Measurements from ENCODE around the gene SLC6A5.

The SLC6A5 gene

DNA sequence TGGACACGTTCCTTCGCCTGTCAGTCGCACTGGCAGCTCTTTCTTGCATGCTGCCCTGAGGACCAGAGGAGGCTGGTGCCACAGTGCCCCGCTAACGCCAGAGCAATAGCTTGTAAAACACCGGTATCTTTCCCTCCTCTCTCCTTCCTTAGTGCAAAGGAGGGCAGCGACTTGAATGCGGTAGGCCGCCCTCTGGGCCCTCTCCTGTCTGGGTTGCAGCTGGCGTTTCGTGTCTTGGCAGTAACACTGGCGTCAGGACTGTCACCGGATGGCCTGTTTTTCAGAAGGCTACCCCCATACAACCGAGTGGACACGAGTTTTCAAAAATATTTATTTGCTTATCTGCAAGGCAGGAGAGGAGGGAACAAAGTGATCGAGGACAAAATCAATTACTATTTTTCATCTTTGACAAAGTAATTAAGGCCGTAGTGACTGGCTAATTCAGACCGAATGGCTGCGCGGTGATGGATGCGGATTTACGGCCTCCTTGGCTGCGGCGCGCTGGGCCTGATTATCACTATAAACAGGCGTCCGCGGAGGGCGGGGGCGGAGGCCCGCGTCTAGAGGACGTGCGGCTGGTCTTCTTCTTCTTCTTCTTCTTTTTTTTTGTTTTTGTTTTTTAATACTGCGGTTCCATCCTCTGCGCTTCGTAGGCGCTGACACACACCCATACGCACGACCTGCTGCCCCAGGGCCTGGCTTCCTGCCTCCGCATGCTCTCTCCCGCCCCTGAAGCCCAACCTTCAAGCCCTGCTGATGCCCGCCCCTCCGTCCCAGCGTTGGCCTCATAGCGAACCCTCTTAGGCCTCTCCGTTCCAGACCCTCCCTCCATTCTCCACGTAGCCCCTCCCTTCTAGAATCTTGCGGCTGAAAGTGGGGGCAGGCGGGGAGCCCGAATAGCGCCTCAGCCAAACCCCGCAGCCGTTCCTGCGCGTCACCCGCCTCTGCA, 2.9 kb upstream of the SLC6A5 start:
- no peak for DNase-seq (ENCODE audit: low spot score)

GRCh38 chr11:20597154-20597679, 2.2 kb upstream of the SLC6A5 start:
- no peak for DNase-seq (ENCODE audit: low spot score)

GRCh38 chr11:20597680-20598484, 1.5 kb upstream of the SLC6A5 start:
- DNase-seq (ENCODE audit: low spot score), result no peak

DNA sequence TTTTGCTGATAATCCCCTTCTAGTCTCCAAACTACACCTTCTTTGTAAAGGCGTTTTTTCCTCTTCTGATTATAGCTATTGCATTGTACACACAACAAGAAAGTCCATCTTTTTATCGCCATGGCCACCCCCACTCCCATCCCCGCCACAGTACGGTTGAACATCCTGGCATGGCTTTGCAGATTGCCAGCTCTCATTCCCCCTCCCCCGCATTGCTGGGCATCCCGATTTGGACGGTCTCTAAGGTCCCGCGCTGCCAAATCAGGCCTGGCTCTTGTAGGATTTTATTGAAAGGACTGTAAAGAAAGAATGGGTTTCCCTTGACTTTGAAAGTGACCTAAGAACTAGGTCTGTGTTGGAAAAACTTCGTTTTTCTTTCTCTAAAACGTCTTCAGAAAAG, 916 bp upstream of the SLC6A5 start:
- no peak for DNase-seq (ENCODE audit: low spot score)

- no peak for DNase-seq (ENCODE audit: low spot score)
These were observed 575 bp downstream of the SLC6A5 start for GRCh38 chr11:20600020-20600346.

DNA sequence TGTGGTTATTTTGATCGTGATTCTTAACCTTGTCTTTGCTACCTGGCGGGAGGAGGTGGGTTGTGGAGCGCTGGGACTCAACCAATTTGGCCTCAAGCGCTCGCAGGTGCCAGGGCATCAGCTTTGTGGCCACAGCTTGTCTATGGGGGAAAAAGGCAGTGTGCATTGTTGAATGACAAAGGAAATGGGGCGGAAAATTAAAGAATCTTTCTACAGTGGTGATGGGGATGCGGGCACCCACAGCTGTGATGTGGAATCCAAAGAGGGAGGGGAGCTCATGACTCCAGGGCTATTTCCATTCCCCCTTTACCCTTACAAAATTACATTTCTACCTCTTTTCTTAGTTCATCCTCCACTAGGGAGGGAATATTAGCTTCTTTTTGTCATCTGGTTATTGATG, 1.1 kb downstream of the SLC6A5 start:
- no peak for DNase-seq (ENCODE audit: low spot score)

DNA sequence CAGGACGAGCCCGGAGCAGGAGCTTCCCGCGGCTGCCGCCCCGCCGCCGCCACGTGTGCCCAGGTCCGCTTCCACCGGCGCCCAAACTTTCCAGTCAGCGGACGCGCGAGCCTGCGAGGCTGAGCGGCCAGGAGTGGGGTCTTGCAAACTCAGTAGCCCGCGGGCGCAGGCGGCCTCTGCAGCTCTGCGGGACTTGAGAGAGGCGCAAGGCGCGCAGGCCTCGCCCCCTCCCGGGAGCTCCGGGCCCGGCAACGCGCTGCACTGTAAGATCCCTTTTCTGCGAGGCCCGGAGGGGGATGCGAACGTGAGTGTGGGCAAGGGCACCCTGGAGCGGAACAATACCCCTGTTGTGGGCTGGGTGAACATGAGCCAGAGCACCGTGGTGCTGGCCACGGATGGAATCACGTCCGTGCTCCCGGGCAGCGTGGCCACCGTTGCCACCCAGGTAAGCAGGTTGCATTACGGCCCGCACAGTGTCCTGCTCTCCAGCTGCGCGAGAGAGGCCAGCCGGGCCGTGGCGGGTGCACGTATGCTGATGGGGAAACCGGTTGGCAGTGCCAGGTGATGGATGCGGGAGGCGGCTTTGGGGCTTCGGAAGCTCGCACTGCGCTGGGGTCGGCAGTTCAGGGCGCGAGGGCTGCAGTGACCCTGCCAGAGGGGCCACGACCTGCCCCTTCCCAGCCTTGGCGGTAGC, 2.0 kb downstream of the SLC6A5 start:
- DNase-seq (ENCODE audit: low spot score), result no peak

GRCh38 chr11:20604295-20604803, 4.9 kb downstream of the SLC6A5 start:
- DNase-seq (ENCODE audit: low spot score), result no peak

DNA sequence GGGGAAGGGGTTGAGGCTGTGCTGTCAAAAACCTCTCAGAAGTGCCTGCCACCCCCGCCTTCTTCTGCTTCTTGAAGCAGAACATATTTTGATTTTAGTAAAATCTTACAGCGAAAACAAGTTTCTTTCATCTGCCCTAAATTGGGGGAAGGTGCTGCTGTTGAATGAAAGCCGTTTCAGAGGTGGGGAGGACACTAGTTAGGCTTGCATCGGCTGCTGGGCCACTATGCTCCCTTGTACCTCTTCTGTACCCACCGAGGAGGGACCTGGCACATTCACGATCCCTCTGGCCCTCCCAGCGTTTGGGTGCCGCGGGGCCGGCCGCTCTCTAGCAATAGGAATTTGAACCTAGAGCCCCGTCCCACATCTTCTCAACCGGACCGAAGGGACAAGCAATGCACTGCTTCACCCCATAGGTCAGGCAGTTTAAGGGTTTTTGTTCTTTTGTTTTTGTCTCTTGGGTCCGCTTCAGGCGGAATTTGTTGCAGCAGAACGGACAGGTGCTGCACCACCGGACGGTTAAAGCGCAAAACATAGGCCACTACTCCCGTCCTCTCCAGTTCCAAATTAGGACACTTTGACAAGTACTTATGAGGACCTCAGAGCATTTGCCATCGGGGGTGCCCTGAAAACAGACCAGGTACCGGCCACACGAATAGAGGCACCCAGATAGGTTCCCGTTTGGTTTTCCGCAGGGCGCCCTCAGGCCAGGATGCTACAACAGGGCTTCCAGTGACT, 5.6 kb downstream of the SLC6A5 start:
- no peak for DNase-seq (ENCODE audit: low spot score)

- no peak for DNase-seq (ENCODE audit: low spot score)
These were observed 6.2 kb downstream of the SLC6A5 start for GRCh38 chr11:20605602-20606091.

GRCh38 chr11:20608934-20609333, 9.5 kb downstream of the SLC6A5 start:
- no peak for DNase-seq (ENCODE audit: low spot score)

DNA sequence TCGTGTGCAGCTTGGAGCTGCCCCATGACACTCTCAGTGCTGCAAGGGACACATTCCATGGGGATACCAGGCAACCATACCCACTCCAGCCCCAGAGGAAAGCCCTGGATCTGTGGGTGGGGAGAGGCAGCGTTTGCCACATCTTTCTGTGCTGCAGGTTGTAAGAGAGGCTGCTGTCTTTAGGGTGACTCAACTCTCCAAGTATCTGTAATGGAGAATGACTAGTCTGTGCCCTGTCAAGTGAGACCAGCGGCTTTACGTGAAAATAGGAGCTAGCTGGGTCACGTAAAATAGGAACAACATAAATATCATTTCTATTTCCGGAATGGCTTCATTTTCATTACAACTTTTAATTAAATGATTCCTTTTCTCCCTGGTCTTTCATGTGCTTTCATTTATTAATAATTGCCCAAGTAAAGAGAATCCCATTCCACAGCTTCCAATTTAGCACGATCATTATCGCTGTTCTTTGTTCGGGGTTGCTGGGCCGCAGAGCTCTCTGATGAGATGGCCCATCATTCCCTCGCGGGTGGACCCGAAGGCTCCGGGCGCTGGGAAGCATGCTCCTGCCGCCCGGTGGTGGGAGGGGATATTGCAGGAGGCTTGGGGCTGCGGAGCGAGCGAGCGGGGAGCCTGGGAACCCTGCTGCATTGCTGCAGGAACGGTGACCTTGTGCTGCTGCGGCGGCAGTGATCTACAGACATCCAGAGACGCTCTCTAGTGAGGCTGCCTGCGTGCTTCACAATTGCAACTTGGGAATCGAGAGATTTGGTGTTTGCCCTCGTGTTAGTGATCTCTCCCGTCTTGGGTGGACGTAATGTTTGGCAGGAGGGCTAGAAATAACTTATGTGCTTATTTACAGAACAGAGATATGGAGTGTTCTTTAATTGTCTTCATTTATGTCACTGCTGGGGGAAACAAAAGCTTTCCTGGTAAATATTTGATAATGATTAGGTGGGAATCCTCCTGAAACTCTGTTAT, 10.6 kb downstream of the SLC6A5 start:
- DNase-seq (ENCODE audit: low spot score), result peak; percentile 30

DNA sequence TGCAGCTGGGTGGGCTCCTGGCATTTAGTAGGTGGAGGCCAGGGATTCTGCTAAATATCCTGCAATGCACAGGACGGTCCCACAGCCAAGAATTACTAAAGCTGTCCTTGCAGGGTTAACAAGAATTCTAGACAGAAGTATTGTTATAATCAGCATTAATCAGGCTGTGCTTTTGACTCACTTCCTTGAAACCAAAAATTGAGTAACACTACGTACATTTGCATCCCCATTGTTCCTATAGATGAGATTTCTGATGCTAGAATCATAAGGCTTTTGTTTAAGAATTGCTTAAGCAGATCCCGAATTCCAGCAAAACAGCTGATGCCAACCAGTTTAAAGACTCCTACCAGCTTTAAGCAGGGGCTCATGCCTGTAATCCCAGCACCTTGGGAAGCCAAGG, 11.4 kb downstream of the SLC6A5 start:
- DNase-seq (ENCODE audit: low spot score), result no peak

DNA sequence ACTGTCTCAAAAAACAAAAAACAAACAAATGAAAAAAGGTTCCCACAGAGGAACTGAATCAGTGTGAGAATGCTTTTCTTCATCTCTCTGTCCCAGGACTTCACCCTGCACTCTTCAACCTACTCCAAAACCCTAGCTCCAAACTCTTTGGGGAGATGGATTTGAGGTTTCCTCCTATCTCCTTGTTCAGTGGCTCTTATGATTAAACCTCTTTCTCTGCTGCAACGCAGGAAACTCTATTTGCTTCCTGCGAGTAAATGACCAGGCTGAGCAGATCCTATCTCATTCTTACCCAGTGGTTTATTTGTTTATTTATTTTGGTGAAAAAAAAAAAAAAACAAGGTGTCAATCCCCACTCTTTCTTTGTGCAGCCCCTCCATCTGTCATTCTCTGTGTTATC, 12.0 kb downstream of the SLC6A5 start:
- DNase-seq (ENCODE audit: low spot score), result no peak

- DNase-seq (ENCODE audit: low spot score), result no peak
These were observed 12.5 kb downstream of the SLC6A5 start for GRCh38 chr11:20611892-20612291.

GRCh38 chr11:20612416-20612815, 13.0 kb downstream of the SLC6A5 start:
- DNase-seq (ENCODE audit: low spot score), result no peak

DNA sequence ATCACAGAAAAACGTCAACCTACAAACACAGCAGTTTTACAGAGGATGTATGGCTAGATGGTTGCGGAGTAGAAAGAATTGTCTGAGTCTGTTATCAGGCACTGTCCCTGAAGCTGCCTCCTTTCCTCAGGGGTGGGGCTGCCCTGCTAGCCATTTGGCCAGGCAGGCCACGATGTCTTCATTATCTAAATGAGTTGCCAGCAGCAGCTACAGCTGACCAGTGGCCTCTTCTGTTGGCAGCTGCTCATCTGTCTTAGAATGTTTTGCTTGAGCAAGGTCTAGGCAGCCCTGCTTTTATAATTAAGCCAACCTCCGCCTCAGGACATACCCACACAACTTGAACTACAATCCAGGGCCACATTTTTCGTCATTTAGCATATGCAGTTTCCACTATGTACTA, 17.5 kb downstream of the SLC6A5 start:
- DNase-seq (ENCODE audit: low spot score), result no peak

DNA sequence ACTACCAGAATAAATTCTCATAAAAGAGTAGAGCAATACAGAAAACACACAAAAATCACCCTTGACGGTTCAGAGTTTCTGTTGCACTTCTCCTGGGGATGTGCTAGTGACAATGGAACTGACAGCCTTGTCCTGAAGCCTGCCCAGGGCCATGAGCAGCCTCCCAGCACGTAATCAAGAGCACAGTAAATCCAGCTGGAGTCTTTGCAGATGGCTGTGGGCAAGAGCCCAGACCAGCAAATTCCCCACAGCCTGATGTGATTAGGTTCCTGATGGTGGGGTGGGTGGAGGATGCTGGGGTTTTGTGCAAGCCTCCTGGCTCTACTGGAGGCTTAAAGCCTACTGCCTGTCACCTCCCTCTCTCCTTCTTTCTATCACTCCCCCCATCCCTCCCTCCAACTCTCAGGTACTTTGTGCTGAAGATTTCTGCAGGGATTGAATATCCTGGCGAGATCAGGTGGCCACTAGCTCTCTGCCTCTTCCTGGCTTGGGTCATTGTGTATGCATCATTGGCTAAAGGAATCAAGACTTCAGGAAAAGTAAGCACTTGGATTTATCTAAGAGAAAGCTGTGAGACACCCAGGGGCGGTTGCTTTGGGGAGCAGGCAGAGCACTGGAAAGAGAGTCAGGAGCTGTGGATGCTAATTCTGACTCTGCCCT, 18.1 kb downstream of the SLC6A5 start:
- no peak for DNase-seq (ENCODE audit: low spot score)

DNA sequence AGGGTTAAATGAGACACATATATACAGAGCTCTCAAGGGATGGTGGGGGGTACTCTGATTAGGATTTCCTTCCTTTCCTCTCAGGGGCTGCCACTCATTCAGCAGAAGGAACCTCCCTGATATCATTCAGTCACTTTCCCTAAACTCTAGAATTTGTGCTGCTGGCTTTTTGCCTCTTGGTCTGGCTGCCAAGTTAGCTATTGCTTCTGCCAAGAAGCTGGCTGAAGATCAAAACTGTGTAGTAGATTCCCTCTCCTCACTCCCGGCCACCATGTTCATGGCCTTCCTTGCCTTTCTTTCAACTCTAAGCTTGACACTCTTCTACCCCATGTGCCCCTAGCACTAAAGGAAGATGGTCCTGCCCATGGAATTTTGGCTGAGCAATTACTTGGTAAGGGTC, 18.7 kb downstream of the SLC6A5 start:
- DNase-seq (ENCODE audit: low spot score), result no peak

GRCh38 chr11:20620988-20621387, 21.6 kb downstream of the SLC6A5 start:
- DNase-seq (ENCODE audit: low spot score), result no peak

Measured in CD4-positive, alpha-beta T cell treated with Interleukin-6 at 100 ng/mL for 8 hours (primary cell).